Measurements from ENCODE around the gene BST1.
"Not testable (repeated sequence)": the region's sequence is repeated elsewhere in the genome, so short reads cannot be mapped to it uniquely, and the experiment has no call there.

Gene BST1

GRCh38 chr4:15703439-15703838 is 574 bp downstream of the BST1 start:
- H3K4me3 ChIP-seq (ENCODE audit: low read length): peak overlapping the region; percentile 46
- no peak for DNase-seq (ENCODE audit: low read depth, low spot score)

GRCh38 chr4:15704129-15704528 is 1.3 kb downstream of the BST1 start:
- H3K4me3 ChIP-seq (ENCODE audit: low read length): no peak overlapping the region
- DNase-seq (ENCODE audit: low read depth, low spot score): no peak

GRCh38 chr4:15706646-15707362 is 3.9 kb downstream of the BST1 start:
- H3K4me3 ChIP-seq (ENCODE audit: low read length): no peak overlapping the region
- no peak for DNase-seq (ENCODE audit: low read depth, low spot score)

- no peak for DNase-seq (ENCODE audit: low read depth, low spot score)
- no peak overlapping the region for H3K4me3 ChIP-seq (ENCODE audit: low read length)
Observed at GRCh38 chr4:15707363-15707715, 4.5 kb downstream of the BST1 start.

- no peak for DNase-seq (ENCODE audit: low read depth, low spot score)
- H3K4me3 ChIP-seq (ENCODE audit: low read length): no peak overlapping the region
Observed at GRCh38 chr4:15711762-15712161, 8.9 kb downstream of the BST1 start.

- DNase-seq (ENCODE audit: low read depth, low spot score): no peak
Observed at GRCh38 chr4:15712214-15712613, 9.3 kb downstream of the BST1 start.

GRCh38 chr4:15714141-15714540 is 11.3 kb downstream of the BST1 start:
- no peak overlapping the region for H3K4me3 ChIP-seq (ENCODE audit: low read length)
- DNase-seq (ENCODE audit: low read depth, low spot score): no peak

More at GRCh38 chr4:15712214-15712613, 9.3 kb downstream of the BST1 start:
- no peak overlapping the region for H3K4me3 ChIP-seq (ENCODE audit: low read length)

GRCh38 chr4:15714646-15715435 is 12.0 kb downstream of the BST1 start:
- no peak for DNase-seq (ENCODE audit: low read depth, low spot score)
- no peak overlapping the region for H3K4me3 ChIP-seq (ENCODE audit: low read length)

GRCh38 chr4:15716115-15716514 is 13.2 kb downstream of the BST1 start:
- H3K4me3 ChIP-seq (ENCODE audit: low read length): no peak overlapping the region
- no peak for DNase-seq (ENCODE audit: low read depth, low spot score)

- no peak overlapping the region for H3K4me3 ChIP-seq (ENCODE audit: low read length)
- DNase-seq (ENCODE audit: low read depth, low spot score): no peak
Observed at GRCh38 chr4:15717086-15717485, 14.2 kb downstream of the BST1 start.

GRCh38 chr4:15717657-15718416 is 15.0 kb downstream of the BST1 start:
- no peak overlapping the region for H3K4me3 ChIP-seq (ENCODE audit: low read length)
- DNase-seq (ENCODE audit: low read depth, low spot score): no peak

- H3K4me3 ChIP-seq (ENCODE audit: low read length): no peak overlapping the region
- no peak for DNase-seq (ENCODE audit: low read depth, low spot score)
Observed at GRCh38 chr4:15718465-15718864, 15.6 kb downstream of the BST1 start.

GRCh38 chr4:15718959-15719358 is 16.1 kb downstream of the BST1 start:
- DNase-seq (ENCODE audit: low read depth, low spot score): no peak
- H3K4me3 ChIP-seq (ENCODE audit: low read length): no peak overlapping the region

GRCh38 chr4:15719506-15719905 is 16.6 kb downstream of the BST1 start:
- no peak for DNase-seq (ENCODE audit: low read depth, low spot score)
- no peak overlapping the region for H3K4me3 ChIP-seq (ENCODE audit: low read length)

- no peak overlapping the region for H3K4me3 ChIP-seq (ENCODE audit: low read length)
- no peak for DNase-seq (ENCODE audit: low read depth, low spot score)
Observed at GRCh38 chr4:15720851-15721250, 18.0 kb downstream of the BST1 start.

GRCh38 chr4:15725608-15726007 is 22.7 kb downstream of the BST1 start:
- no peak overlapping the region for H3K4me3 ChIP-seq (ENCODE audit: low read length)

GRCh38 chr4:15729910-15730533 is 27.2 kb downstream of the BST1 start:
- H3K4me3 ChIP-seq (ENCODE audit: low read length): no peak overlapping the region
- peak; percentile 49 for DNase-seq (ENCODE audit: low read depth, low spot score)

More at GRCh38 chr4:15725608-15726007, 22.7 kb downstream of the BST1 start:
- DNase-seq (ENCODE audit: low read depth, low spot score): no peak

GRCh38 chr4:15733061-15733460 is 30.2 kb downstream of the BST1 start:
- DNase-seq (ENCODE audit: low read depth, low spot score); H3K4me3 ChIP-seq (ENCODE audit: low read length): not testable (repeated sequence)

GRCh38 chr4:15735536-15735935 is 32.7 kb downstream of the BST1 start:
- H3K4me3 ChIP-seq (ENCODE audit: low read length): no peak overlapping the region
- no peak for DNase-seq (ENCODE audit: low read depth, low spot score)

All from Jurkat, Clone E6-1 (cell line).